Thyroid gland (tissue), 4 donors: ENCODE data around the gene N4BP2L2.

Experiments
- CTCF ChIP-seq, 6 experiments: fragments of 200-600 bp in 3 of 6; fragments of 450-650 bp in 3 of 6; sonication (generic) in 3 of 6; IDR thresholded peaks; one replicate each; pipeline ENCODE4 v1.5.1; 2016 to 2019; ENCODE audit warnings: antibody characterized with exemption in 6 of 6, mild to moderate bottlenecking in 2 of 6, inconsistent platforms in 1 of 6, moderate library complexity in 1 of 6
- POLR2A ChIP-seq, 2 donors: fragments of 450-650 bp; IDR thresholded peaks; one replicate each; pipeline ENCODE4 v1.6.1; 2017; ENCODE audit warnings: antibody characterized with exemption in 2 of 2, mild to moderate bottlenecking in 2 of 2, moderate library complexity in 1 of 2

- TF ChIP-seq POLR2A (IDR thresholded peaks at IDR 0.05) (no peak), CTCF (IDR thresholded peaks at IDR 0.05) (no peak)
Observed at GRCh38 chr13:32555613-32556012, 17.0 kb upstream of the N4BP2L2 start.
